GM18951 (cell line): Measurements from ENCODE around the gene SALL3.

Source experiments
- POLR2A ChIP-seq: IDR thresholded peaks from 4 replicates; pipeline ENCODE4 v1.6.1; 2011; ENCODE audit warnings: mild to moderate bottlenecking; ENCODE audit not compliant: insufficient read length, insufficient read depth; ENCODE audit errors: extremely low read depth
- in situ Hi-C: fragments of 300-500 bp; cut with MboI; formaldehyde crosslinking; loops from one replicate; pipeline ENCODE4 v1.12.0; 2022; ENCODE audit warnings: low sequenced_read_pairs, mixed read lengths, inconsistent platforms; ENCODE audit not compliant: unreplicated experiment

SALL3 gene

DNA sequence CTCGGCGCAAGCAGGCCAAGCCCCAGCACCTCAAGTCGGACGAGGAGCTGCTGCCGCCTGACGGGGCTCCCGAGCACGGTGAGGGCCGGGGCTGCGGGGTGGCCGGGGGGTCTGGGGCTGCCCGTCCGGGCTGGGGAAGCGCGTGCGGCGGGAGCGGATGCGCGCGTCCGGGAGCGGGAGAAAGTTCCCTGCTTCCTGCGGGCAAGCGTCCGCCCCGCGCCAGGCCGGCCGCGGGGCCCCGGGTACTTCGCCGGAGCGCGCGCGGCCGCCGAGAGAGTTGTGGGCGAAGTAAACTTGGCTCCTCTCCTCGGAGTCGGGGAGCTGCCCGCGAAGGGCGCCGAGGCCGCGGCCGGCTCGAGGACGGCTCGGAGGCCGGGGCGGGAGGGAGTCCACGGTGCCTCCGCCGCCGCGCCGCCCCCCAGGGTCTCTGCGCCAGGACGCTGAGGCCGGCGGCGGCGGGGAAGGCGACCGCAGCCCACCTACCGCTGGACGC lies 707 bp downstream of the SALL3 start:
- in situ Hi-C loops: no loop called here
- no peak for TF ChIP-seq POLR2A

DNA sequence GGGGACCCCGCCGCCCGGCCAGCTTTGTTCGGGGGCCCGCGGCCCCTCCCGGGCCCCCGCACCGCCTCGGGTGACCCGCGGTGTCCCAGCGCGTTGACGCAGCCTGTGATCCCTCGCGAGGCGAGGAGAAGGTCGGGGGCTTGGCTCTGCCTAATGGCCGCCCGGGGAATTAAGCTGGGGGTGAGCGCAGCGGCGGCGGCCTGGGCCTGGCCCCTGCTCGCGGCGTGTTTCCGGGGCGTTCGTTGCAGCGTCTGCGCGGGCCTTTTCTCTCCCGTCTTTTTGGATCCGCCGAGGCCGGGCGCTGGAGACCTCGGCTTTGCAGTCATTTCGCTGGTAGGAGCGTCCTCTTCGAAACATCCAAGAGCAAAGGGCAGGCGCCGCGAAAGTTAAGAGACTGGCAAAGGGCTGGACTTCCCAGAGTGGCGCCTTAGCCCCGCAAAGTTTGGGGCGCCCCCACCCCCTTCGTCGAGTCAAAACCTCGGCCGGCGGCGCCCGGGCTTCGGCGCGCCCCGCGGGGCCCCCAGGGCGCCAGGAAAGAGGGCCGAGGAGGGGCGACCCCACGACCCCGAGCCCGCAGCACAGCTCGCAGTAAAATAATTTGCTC lies 1.3 kb downstream of the SALL3 start:
- in situ Hi-C loops: no loop called here
- no peak for TF ChIP-seq POLR2A

DNA sequence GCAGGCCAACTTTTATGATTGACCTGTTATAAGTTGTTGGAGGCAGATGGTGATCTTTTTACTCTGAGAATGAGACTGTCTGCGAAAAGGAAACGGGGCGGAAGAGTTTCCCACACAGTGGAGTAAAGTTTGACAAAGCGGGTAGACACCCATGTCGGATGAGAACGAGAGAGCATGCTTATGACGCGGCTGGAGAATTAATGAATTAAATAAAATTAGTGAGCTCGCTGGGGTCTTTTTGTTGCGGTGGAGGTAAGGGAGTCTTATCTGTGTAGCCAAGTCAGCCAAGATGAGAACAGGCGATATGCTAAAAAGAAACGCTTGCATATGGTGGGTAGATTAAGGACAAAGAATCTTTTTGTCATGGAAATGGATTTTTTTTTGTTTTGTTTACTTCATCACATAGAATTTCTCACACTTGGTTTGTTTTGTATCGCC lies 1.8 kb downstream of the SALL3 start:
- TF ChIP-seq POLR2A: no peak
- in situ Hi-C loops: no loop called here

DNA sequence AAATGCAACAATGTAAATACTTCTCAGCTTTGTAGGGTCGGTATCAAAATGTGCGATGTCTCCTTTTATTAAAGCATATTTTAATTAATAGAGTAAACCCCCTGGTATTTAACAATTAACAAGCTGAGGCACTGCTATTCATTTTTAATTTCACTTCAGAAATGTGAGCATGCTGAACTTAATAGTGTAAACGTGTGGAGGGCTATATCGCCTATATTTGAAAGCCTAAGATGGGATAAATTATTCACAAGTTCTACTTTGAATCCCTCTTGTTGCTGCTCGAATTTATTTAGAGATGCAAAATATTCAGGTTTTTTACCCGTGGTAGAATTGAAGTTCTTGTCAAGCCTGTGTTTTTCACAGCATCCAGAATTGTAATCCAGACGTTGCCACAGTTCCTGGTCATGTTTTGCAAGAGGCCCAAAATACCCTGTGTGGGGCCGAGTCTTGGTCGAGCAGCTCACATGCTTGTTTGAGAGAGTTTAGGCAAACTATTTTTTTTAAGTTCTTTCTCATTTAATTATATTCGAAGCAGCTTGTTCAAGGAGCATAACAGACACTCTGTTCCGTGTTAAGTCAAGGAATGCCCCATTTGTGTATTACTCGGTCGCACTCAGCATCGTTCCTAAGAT lies 2.5 kb downstream of the SALL3 start:
- no peak for TF ChIP-seq POLR2A
- in situ Hi-C loops: no loop called here

DNA sequence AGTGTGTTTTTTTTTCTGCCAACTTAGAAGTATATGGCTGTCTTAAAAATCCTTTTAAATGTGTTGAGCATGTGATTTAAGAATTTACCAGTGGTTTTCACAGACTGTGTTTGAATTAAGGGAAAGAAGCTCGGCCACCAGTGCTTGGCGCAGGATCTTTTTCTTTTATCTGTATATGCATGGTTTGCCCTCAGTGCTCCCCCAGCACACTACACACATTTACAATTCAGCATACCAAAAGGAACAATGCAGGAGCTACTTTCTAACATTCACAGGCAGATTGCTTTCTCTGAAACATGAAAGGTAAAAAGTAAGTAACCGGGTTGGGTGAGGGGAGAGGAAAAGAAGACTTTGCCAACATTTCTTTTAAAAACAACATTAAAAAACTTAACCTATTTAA lies 3.9 kb downstream of the SALL3 start:
- no peak for TF ChIP-seq POLR2A
- in situ Hi-C loops: no loop called here

DNA sequence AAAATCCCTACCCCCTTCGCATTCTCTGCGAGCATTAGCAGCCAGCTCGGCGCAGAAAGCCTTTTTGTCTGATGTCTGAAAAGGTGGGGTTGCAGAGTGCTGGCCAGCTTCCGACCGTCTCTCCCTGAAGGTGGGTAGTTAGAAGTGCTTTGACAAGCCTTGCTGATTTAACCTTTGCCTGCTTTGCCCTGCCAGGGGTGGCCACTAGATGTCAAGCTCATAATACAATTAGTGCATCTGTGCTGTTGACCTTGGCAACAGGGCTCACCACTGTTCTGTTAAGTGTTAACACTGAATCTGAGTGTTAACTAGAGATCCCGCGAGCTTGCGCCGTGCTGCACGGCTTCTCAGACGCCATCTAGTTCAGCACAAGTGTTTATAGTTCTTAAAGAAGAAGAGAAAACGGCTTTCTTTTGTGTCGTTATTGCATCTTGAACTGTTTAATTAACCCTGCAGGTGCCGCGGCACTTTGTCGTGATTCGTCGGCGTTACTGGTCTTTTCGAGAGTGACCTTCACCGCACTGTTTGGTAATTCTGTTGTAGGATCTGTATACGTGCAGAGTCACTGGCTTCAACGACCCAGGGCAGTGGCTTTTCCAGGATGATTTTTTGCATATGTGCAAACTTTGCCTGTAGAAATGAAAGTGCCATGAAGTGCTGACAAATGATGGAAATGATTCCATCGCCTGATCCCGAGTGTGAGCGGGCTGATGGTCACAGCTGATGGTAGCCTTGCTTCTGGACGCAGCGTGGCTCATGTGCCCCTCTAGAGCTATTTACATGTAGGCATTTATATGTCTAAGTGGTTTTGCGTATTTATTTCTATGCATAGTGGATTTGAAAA lies 5.5 kb downstream of the SALL3 start:
- no peak for TF ChIP-seq POLR2A
- in situ Hi-C loops: no loop called here

DNA sequence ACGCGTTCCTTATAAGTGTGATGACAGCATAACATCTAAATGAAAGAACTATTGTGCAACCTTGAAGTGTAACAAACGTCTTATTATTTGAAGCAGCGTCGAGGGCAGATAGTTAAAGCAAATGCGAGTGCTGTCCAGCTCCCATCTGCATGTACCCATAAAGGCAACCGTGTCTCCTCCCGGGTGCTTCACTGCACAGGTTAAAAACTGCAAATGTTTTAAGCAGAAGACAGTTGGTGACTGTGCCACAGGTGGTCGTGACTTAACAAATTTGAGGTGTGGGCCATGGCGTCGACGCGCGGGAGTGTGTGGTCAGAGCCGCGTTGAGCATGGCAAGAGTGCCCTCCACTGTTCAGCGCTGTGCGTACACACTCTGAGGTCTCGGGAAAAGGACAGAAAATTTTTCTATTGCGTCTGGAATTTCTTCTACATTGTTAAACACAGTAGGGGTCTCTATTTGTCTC lies 6.4 kb downstream of the SALL3 start:
- no peak for TF ChIP-seq POLR2A
- in situ Hi-C loops: no loop called here

DNA sequence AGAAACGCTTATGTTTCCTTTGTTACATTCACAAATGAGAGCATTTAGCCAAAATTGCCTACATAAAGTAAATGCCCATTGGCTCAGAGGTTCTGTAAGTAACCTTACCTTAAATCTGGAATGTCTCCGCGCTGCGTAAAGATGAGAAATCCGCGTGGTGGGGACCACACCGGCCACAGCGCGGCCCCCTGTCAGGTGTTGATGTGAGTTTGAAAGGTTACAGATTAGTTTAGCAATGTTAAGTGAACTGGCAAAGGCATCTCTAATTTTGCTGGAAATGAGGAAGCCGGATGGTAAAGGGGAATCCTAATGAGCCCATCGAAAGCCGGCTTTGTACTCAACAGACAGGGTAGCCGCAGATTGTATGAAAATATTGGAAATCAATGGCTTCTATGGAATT lies 11.8 kb downstream of the SALL3 start:
- no peak for TF ChIP-seq POLR2A
- in situ Hi-C loops: no loop called here

DNA sequence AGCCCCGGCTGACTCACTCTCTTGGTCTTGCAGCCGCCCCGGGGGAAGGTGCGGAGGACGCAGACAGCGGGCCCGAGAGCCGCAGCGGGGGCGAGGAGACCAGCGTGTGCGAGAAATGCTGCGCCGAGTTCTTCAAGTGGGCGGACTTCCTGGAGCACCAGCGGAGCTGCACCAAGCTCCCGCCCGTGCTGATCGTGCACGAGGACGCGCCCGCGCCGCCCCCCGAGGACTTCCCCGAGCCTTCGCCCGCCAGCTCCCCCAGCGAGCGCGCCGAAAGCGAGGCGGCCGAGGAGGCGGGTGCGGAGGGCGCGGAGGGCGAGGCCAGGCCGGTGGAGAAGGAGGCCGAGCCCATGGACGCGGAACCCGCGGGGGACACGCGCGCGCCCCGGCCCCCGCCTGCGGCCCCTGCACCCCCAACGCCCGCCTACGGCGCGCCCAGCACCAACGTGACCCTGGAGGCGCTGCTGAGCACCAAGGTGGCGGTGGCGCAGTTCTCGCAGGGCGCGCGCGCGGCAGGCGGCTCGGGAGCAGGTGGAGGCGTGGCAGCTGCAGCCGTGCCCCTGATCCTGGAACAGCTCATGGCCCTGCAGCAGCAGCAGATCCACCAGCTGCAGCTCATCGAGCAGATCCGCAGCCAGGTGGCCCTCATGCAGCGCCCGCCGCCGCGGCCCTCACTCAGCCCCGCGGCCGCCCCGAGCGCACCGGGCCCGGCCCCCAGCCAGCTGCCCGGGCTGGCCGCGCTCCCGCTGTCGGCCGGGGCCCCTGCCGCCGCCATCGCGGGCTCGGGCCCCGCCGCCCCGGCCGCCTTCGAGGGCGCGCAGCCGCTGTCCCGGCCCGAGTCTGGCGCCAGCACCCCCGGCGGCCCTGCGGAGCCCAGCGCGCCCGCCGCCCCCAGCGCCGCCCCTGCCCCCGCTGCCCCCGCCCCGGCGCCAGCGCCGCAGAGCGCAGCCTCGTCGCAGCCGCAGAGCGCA lies 12.7 kb downstream of the SALL3 start:
- in situ Hi-C loops: no loop called here
- TF ChIP-seq POLR2A: no peak

DNA sequence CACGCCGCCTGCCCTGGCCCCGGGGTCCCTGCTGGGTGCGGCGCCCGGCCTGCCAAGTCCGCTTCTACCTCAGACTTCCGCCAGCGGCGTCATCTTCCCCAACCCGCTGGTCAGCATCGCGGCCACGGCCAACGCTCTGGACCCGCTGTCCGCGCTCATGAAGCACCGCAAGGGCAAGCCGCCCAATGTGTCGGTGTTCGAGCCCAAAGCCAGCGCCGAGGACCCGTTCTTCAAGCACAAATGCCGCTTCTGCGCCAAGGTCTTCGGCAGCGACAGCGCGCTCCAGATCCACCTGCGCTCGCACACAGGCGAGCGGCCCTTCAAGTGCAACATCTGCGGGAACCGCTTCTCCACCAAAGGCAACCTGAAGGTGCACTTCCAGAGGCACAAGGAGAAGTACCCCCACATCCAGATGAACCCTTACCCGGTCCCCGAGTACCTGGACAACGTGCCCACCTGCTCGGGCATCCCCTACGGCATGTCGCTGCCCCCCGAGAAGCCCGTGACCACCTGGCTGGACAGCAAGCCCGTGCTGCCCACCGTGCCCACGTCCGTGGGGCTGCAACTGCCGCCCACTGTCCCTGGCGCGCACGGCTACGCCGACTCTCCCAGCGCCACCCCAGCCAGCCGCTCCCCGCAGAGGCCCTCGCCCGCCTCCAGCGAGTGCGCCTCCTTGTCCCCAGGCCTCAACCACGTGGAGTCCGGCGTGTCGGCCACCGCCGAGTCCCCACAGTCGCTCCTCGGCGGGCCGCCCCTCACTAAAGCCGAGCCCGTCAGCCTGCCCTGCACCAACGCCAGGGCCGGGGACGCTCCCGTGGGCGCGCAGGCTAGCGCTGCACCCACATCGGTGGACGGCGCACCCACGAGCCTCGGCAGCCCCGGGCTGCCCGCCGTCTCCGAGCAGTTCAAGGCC lies 13.7 kb downstream of the SALL3 start:
- TF ChIP-seq POLR2A: no peak
- in situ Hi-C loops: no loop called here

DNA sequence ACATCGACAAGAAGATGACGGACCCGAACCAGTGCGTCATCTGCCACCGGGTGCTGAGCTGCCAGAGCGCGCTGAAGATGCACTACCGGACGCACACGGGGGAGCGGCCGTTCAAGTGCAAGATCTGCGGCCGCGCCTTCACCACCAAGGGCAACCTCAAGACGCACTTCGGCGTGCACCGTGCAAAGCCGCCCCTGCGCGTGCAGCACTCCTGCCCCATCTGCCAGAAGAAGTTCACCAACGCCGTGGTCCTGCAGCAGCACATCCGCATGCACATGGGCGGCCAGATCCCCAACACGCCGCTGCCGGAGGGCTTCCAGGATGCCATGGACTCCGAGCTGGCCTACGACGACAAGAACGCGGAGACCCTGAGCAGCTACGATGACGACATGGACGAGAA lies 14.4 kb downstream of the SALL3 start:
- in situ Hi-C loops: no loop called here
- no peak for TF ChIP-seq POLR2A

DNA sequence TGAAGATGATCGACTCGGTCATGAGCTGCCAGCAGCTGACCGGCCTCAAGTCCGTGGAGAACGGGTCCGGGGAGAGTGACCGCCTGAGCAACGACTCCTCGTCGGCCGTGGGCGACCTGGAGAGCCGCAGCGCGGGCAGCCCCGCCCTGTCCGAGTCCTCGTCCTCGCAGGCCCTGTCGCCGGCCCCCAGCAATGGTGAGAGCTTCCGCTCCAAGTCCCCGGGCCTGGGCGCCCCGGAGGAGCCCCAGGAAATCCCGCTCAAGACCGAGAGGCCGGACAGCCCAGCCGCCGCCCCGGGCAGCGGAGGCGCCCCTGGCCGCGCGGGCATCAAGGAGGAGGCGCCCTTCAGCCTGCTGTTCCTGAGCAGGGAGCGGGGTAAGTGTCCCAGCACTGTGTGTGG lies 14.9 kb downstream of the SALL3 start:
- TF ChIP-seq POLR2A: no peak
- in situ Hi-C loops: no loop called here

DNA sequence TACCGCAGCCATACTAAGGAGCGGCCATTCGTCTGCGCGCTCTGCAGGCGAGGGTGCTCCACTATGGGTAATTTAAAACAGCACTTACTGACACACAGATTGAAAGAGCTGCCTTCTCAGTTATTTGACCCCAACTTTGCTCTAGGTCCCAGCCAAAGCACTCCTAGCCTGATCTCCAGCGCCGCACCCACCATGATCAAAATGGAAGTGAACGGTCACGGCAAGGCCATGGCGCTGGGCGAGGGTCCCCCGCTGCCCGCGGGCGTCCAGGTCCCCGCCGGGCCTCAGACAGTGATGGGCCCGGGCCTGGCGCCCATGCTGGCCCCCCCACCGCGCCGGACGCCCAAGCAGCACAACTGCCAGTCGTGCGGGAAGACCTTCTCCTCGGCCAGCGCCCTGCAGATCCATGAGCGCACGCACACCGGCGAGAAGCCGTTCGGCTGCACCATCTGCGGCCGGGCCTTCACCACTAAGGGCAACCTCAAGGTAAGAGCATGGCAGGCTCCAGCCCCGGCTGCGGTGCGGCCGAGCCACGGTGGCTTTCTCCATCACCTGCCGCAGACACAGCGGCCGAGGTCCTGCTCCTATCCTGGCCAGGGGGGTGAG lies 15.5 kb downstream of the SALL3 start:
- in situ Hi-C loops: no loop called here
- TF ChIP-seq POLR2A: no peak
